Jurkat, Clone E6-1 (cell line): ENCODE data around the gene KCTD20.
"Not testable (repeated sequence)": the region's sequence is repeated elsewhere in the genome, so short reads cannot be mapped to it uniquely, and the experiment has no call there.

Experiments
- DNase-seq: peaks from one replicate; pipeline ENCODE4 v3.0.0-alpha.2; 2011; ENCODE audit warnings: low read depth, low spot score
- H3K4me3 ChIP-seq: 2 replicates; pipeline ENCODE4 v1.5.1; 2011; ENCODE audit warnings: mild to moderate bottlenecking, low read length, control low read depth, moderate library complexity

Gene KCTD20

DNA sequence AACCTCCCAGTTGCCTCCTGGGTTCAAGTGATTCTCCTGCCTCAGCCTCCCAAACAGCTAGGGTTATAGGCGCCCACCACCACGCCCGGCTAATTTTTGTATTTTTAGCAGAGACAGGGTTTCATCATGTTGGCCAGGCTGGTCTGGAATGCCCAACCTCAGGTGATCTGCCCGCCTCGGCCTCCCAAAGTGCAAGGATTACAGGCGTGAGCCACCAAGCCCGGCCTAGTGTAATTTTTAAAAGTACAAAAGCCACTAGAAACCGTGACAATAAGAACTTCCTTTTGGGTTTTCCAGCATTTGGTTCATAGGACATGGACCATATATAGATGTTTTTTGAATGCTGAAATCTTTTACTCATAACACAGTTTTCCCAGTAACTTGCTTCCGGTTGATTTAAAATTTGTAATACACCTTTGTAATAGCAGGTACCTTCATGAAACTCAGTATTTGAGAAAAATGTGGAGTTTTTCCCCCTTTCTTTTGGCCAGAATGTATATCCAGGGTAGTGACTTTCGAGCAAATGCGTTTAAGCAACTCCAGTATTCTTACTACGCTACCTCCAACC is 613 bp upstream of the KCTD20 start:
- peak overlapping the region; percentile 91 for H3K4me3 ChIP-seq
- no peak for DNase-seq

DNA sequence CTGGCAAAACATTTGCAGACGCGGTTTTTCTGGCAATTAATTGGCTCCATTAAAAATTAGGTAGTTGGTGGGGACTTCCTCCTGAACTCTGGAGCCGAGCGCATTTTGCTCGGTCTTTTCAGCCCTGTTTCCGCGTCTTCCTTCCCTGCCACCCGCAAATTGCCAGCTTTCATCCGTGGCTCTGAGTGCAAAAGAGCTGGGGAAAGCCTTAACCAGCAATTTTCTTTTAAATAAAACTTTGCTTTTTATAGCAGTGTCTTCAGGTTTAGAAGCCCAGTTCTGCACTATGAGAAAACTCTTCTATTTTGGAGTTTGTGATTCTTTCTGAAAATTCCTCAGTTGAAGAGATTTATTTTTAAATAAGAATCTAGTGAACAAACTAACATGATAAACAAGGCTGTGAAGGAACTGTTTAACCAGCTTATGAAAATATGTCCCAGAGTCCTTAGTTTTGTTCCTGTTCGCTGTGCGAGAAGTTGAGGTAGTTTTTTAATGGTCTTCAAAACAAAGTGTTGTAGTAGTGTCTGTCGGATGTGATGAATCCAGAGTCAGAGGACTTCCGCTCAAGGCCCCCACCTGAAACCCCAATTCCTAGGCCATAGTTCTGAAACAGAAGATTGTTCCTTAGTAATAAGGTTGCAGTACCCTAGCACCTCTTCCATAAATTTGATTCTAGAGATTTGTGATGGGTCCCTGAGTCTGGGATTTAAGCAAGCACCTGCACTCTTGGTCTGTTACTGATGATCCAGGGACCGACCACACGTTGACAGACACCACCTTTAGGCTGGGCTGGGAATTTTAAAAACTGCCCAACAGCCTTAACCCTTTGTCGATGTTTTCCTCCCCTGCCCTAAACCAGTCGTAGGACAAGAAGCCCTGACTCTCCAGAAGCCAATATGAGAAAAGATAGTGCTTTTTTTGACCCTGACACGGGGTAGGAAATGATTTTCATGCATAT is 950 bp downstream of the KCTD20 start:
- peak; percentile 18 for DNase-seq
- peak overlapping the region; percentile 91 for H3K4me3 ChIP-seq

DNA sequence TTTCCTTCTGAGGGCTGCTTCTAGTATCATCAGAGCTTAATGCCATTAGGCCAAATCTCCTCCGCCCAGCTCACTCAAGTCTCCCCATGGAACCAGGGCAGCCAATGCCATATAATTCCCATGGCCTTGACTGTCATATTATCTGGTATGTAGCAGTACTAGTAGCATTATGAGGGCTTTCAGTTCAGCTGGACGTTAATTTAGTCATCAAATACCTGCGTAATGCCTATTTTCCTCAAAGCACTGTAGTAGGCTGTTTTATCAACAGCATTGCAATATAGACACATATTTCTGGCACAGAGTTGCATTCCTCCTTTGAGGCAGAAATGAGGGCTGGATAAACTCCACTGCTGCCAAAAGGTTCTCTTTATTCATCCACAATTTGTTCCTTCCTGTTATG is 1.7 kb downstream of the KCTD20 start:
- DNase-seq = no peak
- peak overlapping the region; percentile 91 for H3K4me3 ChIP-seq

DNA sequence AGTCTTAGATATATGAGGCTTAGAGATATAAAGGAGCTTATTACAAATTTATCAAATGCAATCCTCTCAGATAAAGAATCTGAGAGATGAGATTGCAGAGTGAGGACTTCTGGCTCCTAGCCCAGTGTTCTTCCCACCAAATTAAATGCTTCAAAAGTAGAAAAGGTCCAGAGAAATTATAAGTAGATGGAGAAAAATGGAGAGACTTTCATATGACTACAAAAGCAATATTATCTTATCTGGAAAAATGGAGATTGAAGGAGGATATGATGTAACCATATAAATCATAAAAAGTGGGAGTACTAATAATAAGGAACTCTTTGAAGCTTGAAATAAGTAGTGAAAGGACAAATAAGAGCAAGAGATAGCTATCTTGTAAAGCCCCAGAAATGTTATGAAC is 2.8 kb downstream of the KCTD20 start:
- no peak for DNase-seq
- H3K4me3 ChIP-seq = no peak overlapping the region

DNA sequence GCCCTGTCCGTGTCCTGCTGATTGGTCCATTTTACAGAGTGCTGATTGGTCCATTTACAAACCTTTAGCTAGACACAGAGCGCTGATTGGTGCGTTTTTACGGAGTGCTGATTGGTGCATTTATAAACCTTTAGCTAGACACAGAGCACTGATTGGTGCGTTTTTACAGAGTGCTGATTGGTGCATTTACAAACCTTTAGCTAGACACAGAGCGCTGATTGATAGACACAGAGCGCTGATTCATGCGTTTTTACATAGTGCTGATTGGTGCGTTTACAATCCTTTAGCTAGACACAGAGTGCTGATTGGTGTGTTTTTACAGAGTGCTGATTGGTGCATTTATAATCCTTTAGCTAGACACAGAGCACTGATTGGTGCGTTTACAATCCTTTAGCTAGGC is 6.4 kb downstream of the KCTD20 start:
- not testable (repeated sequence) for DNase-seq

DNA sequence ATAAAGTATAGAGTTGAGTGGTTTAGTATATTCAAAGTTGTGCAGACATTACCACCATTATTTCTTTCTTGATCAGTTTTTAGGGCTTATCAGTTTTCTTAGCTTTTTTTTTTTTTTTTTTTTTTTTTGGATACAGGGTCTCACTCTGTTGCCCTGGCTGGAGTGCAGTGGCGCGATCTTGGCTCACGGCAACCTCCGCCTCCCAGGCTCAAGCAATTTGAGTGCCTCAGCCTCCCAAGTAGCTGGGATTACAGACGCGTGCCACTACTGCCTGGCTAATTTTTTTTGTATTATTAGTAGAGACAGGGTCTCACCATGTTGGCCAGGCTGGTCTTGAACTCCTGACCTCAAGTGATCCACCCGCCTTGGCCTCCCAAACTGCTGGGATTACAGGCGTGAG is 10.1 kb downstream of the KCTD20 start:
- not testable (repeated sequence) for DNase-seq, H3K4me3 ChIP-seq

More for the DNA sequence above, 6.4 kb downstream of the KCTD20 start:
- H3K4me3 ChIP-seq = not testable (repeated sequence)

DNA sequence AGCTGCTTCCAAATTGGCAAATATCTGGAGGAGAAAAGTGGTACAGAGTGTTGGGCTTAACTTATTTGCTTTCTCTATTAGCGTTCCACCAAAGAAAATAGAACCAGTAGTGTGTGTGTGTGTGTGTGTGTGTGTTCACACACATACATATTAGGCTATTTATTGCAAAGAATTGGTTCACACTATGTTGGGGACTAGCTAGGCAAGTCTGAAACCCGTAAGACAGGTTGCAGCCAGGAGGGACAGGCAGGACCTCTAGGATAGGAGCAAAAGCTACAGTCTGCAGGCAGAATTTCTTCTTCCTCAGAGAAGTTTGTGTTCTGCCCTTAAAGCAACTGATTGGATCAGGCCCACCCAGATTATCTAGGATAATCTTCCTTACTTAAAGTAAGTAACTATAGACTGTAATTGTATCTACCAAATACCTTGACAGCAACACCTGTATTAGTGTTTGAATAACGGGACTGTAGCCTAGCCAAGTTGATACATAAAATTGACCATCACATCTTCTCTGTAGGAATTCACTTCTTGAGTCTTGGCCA is 12.8 kb downstream of the KCTD20 start:
- H3K4me3 ChIP-seq = no peak overlapping the region
- no peak for DNase-seq

DNA sequence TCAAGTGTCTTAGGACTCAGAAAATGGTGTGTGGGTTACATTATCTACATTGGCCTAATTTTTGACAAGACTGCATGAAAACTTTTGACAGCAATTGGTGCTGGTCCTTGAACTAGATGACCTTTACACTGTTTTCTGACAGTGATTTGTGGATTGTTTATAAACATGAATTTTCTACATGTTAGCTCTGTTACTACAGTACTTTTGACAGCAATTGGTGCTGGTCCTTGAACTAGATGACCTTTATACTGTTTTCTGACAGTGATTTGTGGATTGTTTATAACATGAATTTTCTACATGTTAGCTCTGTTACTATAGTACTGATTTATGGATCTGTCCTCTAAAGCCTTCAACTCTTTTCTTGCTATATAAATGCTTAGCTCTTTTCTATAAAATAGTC is 16.7 kb downstream of the KCTD20 start:
- DNase-seq = no peak
- no peak overlapping the region for H3K4me3 ChIP-seq

DNA sequence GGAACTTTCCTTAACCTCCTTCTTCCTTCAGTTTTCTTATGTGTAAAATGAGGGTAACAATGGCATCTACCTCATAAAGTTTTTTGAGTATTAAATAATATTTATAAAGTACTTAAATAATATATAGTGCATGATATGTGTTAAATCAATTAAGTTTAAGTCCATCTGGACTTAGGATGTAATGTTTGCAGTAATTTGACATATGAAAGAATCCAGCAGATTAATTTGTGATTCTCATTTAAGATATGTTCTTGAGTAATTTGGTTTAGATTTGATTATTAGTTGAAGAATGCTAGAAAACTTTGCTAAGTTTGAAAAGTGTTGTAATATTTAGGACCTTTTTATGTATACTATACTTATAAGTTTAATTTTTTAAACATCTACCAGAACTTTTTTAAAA is 18.1 kb downstream of the KCTD20 start:
- H3K4me3 ChIP-seq = no peak overlapping the region
- no peak for DNase-seq

DNA sequence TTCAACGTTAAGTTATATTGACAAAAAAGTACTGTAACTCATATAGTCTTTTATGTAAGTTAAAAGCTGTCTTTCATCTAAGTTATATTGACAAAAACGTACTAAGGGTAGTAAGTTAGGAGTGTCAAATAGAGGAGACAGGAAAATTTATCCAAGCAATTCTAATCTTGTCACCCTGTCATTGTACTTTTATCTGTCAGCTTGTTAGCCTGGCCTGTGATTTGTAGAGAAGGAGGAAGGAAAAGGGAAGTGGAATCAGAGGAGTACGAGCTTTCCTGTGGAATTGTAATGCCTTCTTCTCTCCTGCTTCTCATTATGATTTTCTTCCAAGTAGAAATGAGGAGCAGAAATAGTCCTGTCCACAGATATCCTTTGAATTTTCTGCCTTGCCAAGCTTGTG is 18.8 kb downstream of the KCTD20 start:
- no peak for DNase-seq

DNA sequence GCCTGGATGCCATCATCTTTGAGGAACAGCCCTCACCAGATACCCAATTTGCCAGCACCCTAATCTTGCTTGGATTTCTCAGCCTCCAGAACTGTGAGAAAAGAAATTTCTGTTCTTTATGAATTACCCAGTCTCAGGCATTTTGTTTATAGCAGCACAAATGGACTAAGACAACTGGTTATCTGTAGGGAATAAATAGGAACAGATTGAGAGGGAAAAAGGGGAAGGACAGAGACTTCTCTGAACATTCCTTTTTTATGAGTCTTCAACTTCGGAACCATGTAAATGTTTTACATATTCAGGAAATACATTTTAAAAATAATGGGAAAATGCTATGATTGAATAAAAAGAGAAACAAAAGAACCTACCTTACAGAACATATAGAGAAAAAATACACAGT is 20.9 kb downstream of the KCTD20 start:
- no peak for DNase-seq

More for the DNA sequence above, 18.8 kb downstream of the KCTD20 start:
- no peak overlapping the region for H3K4me3 ChIP-seq

DNA sequence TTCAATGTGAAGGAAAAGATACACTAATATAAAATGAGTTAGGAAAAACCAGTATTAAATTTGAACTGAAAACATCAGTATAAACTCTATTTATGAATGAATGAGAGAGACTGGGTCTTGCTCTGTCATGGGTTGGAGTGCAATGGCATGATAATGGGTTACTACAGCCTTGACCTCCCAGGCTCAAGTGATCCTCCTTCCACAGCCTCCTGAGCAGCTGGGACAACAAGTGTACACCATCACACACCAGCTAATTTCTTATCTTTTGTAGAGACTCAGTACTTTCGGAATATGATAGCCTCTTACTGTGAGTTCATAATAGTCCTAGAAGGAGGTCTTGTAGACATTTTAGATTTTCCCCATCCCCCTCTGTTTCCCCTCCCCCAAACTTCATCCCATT is 21.4 kb downstream of the KCTD20 start:
- H3K4me3 ChIP-seq = no peak overlapping the region
- DNase-seq = no peak

More for the DNA sequence above, 20.9 kb downstream of the KCTD20 start:
- no peak overlapping the region for H3K4me3 ChIP-seq

DNA sequence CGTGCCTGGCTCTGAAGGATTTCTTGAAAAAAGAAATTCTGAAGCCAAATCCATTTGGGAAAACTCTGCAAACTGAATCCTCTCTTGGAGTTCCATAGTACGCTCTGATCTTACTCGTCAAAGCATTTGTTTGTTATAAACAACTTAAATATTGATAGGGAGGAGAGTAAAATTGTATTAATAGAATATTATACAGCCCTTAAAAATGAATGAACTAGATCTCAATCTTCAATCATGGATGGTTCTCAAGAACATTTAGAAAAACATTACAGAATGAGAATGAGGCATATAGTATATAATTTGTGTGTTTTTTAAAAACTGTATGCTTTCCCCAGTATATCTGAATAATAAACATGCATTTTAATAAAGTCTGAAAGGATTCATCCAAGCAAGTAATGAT is 24.8 kb downstream of the KCTD20 start:
- no peak overlapping the region for H3K4me3 ChIP-seq

DNA sequence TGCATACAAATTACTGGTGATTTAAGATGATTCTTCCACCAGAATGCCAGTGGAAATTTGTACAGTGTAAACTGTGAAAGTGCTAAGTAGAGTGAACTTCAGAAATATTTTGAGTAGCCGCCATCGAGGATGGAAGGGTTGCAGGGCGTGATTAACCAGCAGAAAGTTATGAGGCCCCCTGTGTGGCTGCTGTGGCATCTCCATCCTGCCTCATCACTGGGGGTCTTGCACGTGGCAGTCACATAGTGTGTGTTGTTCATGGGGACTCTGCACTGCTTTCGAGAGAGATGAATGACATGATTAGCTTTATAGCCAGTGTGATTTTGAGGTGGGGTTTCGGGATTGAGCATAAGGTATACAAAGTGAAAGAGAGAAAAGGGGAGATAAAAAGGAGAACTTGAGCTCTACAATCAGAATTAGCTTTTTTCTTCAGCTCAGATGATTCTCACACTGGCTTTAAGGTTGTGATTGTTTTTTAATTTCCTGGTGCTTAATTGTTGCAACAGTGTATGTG is 26.4 kb downstream of the KCTD20 start:
- DNase-seq = no peak
- H3K4me3 ChIP-seq = no peak overlapping the region

More for the DNA sequence above, 24.8 kb downstream of the KCTD20 start:
- no peak for DNase-seq

DNA sequence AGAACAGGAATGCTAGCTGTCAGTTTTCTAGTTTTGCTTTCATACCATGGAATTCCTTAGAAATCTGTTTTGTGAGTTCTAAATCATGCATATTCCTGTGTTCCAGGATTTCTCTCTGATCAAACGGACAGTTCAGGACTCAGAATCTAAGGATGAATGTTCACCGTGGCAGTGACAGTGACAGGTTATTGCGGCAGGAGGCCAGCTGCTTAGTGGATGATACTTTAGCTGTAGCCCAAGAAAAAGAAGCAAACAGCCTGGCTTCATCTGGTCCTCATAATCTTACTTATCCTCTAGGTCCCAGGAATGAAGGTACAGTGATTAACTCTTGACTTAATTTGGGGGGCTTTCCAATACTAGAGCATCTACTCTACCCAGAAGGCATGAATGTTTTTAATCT is 27.1 kb downstream of the KCTD20 start:
- no peak for DNase-seq
- no peak overlapping the region for H3K4me3 ChIP-seq

DNA sequence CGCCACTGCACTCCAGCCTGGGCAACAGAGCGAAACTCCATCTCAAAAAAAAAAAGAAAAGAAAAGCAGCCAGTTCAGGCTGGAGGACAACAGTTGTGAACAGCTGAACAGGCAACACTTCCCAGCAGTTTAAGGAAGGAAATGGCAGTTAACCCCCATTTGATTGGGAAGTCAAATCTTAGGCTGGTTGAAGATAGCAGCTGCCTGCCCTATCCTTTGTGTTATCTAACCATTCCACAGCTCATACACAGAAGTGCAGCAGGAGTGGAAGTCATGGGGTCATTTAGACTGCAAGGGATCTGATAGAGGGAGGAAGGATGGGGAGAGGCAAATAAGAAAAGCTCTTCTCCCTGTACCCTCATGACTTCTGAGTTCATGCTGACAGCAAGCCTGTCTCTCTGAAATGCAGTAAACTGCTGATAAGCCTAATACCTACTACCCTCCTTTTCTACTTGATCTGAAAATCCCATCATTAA is 35.3 kb downstream of the KCTD20 start:
- DNase-seq = peak; percentile 14
- no peak overlapping the region for H3K4me3 ChIP-seq

DNA sequence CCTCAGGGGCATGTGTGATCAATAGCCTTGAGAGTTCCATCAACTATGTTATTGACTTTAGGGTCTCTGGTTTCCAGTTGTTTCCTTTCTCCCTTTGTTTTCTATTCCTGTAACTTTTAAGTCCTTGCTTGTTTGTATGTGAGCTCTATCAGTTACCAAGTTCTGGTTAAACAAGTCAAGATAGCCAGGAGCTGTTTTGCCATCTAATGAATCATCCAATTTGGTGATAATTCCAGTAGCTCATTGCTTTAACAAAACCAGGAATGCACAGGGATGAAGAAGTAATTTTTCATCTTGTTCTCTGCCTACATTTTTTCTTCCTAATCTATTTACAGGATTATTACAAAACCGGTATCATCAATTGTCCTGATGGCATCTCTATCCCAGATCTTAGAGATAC is 36.5 kb downstream of the KCTD20 start:
- DNase-seq = no peak
- H3K4me3 ChIP-seq = no peak overlapping the region

DNA sequence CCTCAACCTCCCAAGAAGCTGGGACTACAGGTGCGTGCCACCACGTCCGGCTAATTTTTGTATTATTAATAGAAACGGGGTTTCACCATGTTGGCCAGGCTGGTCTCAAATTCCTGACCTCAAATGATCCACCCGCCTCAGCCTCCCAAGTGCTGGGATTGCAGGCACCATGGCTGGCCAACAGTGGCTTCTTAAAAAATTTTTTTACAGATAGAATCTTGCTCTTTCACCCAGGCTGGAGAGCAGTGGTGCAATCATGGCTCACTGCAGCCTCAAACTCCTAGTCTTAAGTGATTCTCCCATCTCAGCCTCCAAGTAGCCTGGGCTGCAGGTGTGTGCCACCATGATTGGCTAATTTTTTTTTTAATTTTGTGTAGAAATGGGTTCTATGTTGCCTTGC is 40.5 kb downstream of the KCTD20 start:
- not testable (repeated sequence) for DNase-seq

DNA sequence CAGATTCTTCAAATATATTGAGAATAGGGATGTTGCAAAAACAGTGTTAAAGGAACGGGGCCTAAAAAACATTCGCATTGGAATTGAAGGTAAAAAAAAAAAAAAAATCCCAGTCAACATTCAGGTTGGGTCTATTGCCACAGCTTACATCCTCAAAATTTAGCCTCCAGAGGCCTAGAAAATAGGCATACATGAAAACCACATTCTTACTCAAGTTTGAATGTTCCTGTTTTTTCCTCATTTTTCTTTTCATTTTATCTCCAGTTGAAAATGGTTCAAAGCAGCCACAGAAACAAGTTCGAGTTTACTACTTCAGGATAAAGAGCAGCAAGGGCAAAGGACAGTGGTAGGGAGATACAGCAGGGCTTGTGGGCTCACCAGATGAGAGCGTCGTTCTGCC is 41.9 kb downstream of the KCTD20 start:
- no peak overlapping the region for H3K4me3 ChIP-seq
- no peak for DNase-seq

More for the DNA sequence above, 40.5 kb downstream of the KCTD20 start:
- H3K4me3 ChIP-seq = not testable (repeated sequence)

DNA sequence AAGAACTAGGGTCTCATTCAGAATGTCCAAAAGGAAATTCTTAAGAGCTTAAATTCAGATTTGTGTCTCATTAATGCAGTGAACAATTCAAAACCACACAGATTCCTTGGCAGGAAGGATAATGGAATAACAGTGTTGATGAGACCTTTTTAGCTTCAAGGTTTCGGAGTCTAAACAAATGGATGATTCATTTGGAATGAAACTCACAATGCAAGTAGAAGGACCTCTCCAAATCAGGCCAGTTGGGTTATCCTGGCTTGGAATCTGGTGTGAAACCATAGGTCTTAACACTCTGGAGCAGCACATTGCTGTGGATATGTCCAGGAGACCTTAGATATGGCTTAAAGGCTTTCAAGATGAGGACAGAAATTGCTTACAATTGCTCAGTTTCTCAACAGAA is 44.9 kb downstream of the KCTD20 start:
- DNase-seq = no peak
- no peak overlapping the region for H3K4me3 ChIP-seq
